ENCODE measurements around the gene AATK.

DNA sequence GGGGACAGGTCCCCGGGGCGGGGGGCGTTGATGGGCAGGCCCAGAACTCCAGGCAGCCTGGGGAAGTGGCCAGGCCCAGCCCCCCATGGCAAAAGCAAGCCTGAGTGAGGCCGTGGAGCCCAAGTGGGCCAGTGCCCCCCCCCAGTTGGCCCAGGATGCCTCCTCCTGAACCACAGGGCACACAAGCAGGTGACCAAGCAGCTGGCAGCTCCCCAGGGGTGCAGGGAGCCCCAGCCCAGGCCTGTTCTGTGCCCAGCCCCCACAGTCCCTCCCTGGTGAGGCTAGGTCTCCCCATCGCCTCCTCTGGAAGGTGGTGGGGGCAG lies 38.9 kb downstream of the AATK start:
- TF ChIP-seq EZH2 (IDR thresholded peaks at IDR 0.05; ENCODE audit: low read depth), result no peak
- TF ChIP-seq, protein P1, sequence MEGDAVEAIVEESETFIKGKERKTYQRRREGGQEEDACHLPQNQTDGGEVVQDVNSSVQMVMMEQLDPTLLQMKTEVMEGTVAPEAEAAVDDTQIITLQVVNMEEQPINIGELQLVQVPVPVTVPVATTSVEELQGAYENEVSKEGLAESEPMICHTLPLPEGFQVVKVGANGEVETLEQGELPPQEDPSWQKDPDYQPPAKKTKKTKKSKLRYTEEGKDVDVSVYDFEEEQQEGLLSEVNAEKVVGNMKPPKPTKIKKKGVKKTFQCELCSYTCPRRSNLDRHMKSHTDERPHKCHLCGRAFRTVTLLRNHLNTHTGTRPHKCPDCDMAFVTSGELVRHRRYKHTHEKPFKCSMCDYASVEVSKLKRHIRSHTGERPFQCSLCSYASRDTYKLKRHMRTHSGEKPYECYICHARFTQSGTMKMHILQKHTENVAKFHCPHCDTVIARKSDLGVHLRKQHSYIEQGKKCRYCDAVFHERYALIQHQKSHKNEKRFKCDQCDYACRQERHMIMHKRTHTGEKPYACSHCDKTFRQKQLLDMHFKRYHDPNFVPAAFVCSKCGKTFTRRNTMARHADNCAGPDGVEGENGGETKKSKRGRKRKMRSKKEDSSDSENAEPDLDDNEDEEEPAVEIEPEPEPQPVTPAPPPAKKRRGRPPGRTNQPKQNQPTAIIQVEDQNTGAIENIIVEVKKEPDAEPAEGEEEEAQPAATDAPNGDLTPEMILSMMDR (conservative IDR thresholded peaks at IDR 0.05), result no peak
